ENCODE results near the gene CCDC38.
"Not testable (repeated sequence)": the region's sequence is repeated elsewhere in the genome, so short reads cannot be mapped to it uniquely, and the experiment has no call there.

CCDC38 gene

GRCh38 chr12:95880895-95881294 is 61.5 kb downstream of the CCDC38 start:
- H3K4me3 Mint-ChIP-seq, result no peak overlapping the region
- DNase-seq (no peak), ATAC-seq (no peak)
- H3K9me3 Mint-ChIP-seq, result no peaks in the 10 kb centered on the region
- H3K27me3 Mint-ChIP-seq, result no peaks in the 10 kb centered on the region
- H3K4me1 Mint-ChIP-seq, result no peaks in the 10 kb centered on the region
- H3K27ac Mint-ChIP-seq, result no peak overlapping the region

- no peaks in the 10 kb centered on the region for H3K9me3 Mint-ChIP-seq
- no peak for ATAC-seq
- H3K4me3 Mint-ChIP-seq, result no peak overlapping the region
- DNase-seq, result no peak
- H3K4me1 Mint-ChIP-seq, result peaks cover 6% of the 10 kb centered on the region
- no peak overlapping the region for H3K27ac Mint-ChIP-seq
- H3K27me3 Mint-ChIP-seq, result no peaks in the 10 kb centered on the region
Measured at GRCh38 chr12:95877622-95878021, 64.8 kb downstream of the CCDC38 start.

GRCh38 chr12:95874452-95874851 is 68.0 kb downstream of the CCDC38 start:
- no peak overlapping the region for H3K4me3 Mint-ChIP-seq
- no peak for ATAC-seq
- no peaks in the 10 kb centered on the region for H3K27me3 Mint-ChIP-seq
- H3K4me1 Mint-ChIP-seq, result peaks cover 6% of the 10 kb centered on the region
- no peak for DNase-seq
- H3K9me3 Mint-ChIP-seq, result no peaks in the 10 kb centered on the region
- H3K27ac Mint-ChIP-seq, result no peak overlapping the region

GRCh38 chr12:95870897-95871296 is 71.5 kb downstream of the CCDC38 start:
- Mint-ChIP-seq H3K9me3 (no peaks in the 10 kb centered on the region), H3K27ac (no peak overlapping the region), H3K4me1 (peaks cover 6% of the 10 kb centered on the region), H3K27me3 (no peaks in the 10 kb centered on the region), H3K4me3 (no peak overlapping the region)
- DNase-seq, result no peak
- no peak for ATAC-seq

- ATAC-seq (no peak), DNase-seq (no peak)
- H3K4me3 Mint-ChIP-seq, result no peak overlapping the region
- H3K27ac Mint-ChIP-seq, result no peak overlapping the region
- H3K27me3 Mint-ChIP-seq, result no peaks in the 10 kb centered on the region
- no peaks in the 10 kb centered on the region for H3K9me3 Mint-ChIP-seq
- H3K4me1 Mint-ChIP-seq, result peaks cover 22% of the 10 kb centered on the region
Measured at GRCh38 chr12:95863337-95863736, 79.1 kb downstream of the CCDC38 start.

- DNase-seq (no peak), ATAC-seq (no peak)
- Mint-ChIP-seq H3K9me3 (no peaks in the 10 kb centered on the region), H3K4me1 (peaks cover 30% of the 10 kb centered on the region), H3K27ac (no peak overlapping the region), H3K4me3 (no peak overlapping the region), H3K27me3 (peaks cover 8% of the 10 kb centered on the region)
Measured at GRCh38 chr12:95862038-95862437, 80.4 kb downstream of the CCDC38 start.

GRCh38 chr12:95859947-95860850 is 82.2 kb downstream of the CCDC38 start:
- Mint-ChIP-seq H3K4me1 (peaks cover 30% of the 10 kb centered on the region), H3K27me3 (peaks cover 8% of the 10 kb centered on the region), H3K27ac (peak overlapping the region in 1 of 2 donors; percentile 74), H3K4me3 (no peak overlapping the region), H3K9me3 (no peaks in the 10 kb centered on the region)
- DNase-seq, result no peak
- ATAC-seq, result no peak

GRCh38 chr12:95859344-95859816 is 83.0 kb downstream of the CCDC38 start:
- no peak overlapping the region for H3K4me3 Mint-ChIP-seq
- H3K4me1 Mint-ChIP-seq, result peaks cover 27% of the 10 kb centered on the region
- ATAC-seq, result peak; percentile 57
- no peak overlapping the region for H3K27ac Mint-ChIP-seq
- peak in 1 of 2 donors; percentile 24 for DNase-seq
- H3K9me3 Mint-ChIP-seq, result no peaks in the 10 kb centered on the region
- peaks cover 8% of the 10 kb centered on the region for H3K27me3 Mint-ChIP-seq

- ATAC-seq (peak; percentile 99), DNase-seq (peak; percentile 88 to 96)
- no peak within 1 kb of the TSS for H3K27ac Mint-ChIP-seq
- peaks cover 23% of the 10 kb centered on the region for H3K4me1 Mint-ChIP-seq
- peaks cover 8% of the 10 kb centered on the region for H3K27me3 Mint-ChIP-seq
- H3K4me3 Mint-ChIP-seq, result no peak within 1 kb of the TSS
- no peaks in the 10 kb centered on the region for H3K9me3 Mint-ChIP-seq
Measured at GRCh38 chr12:95858451-95859343, 83.7 kb downstream of the CCDC38 start, which contains the start of gene SNRPF. SNRPF (plus strand) TSS chr12:95858952; CDS start chr12:95859074, 122 bp downstream.

- H3K4me3 Mint-ChIP-seq, result no peak overlapping the region
- DNase-seq (no peak), ATAC-seq (no peak)
- H3K27me3 Mint-ChIP-seq, result peaks cover 8% of the 10 kb centered on the region
- peaks cover 16% of the 10 kb centered on the region for H3K4me1 Mint-ChIP-seq
- no peaks in the 10 kb centered on the region for H3K9me3 Mint-ChIP-seq
- no peak overlapping the region for H3K27ac Mint-ChIP-seq
Measured at GRCh38 chr12:95857799-95858198, 84.6 kb downstream of the CCDC38 start.

GRCh38 chr12:95857156-95857555 is 85.3 kb downstream of the CCDC38 start:
- peaks cover 9% of the 10 kb centered on the region for H3K4me1 Mint-ChIP-seq
- no peak overlapping the region for H3K27ac Mint-ChIP-seq
- peaks cover 8% of the 10 kb centered on the region for H3K27me3 Mint-ChIP-seq
- H3K9me3 Mint-ChIP-seq, result no peaks in the 10 kb centered on the region
- no peak overlapping the region for H3K4me3 Mint-ChIP-seq
- no peak for DNase-seq
- no peak for ATAC-seq

- Mint-ChIP-seq H3K27ac (no peak overlapping the region), H3K27me3 (peaks cover 13% of the 10 kb centered on the region), H3K4me3 (no peak overlapping the region), H3K9me3 (no peaks in the 10 kb centered on the region), H3K4me1 (no peaks in the 10 kb centered on the region)
- DNase-seq, result no peak
- peak; percentile 12 for ATAC-seq
Measured at GRCh38 chr12:95852133-95852532, 90.3 kb downstream of the CCDC38 start.

GRCh38 chr12:95851606-95852005 is 90.8 kb downstream of the CCDC38 start:
- ATAC-seq (no peak), DNase-seq (no peak)
- H3K4me1 Mint-ChIP-seq, result no peaks in the 10 kb centered on the region
- H3K27me3 Mint-ChIP-seq, result peaks cover 15% of the 10 kb centered on the region
- no peak overlapping the region for H3K27ac Mint-ChIP-seq
- no peaks in the 10 kb centered on the region for H3K9me3 Mint-ChIP-seq
- H3K4me3 Mint-ChIP-seq, result no peak overlapping the region

GRCh38 chr12:95848575-95849388 is 93.6 kb downstream of the CCDC38 start:
- ATAC-seq (no peak), DNase-seq (no peak)
- no peak overlapping the region for H3K27ac Mint-ChIP-seq
- no peak overlapping the region for H3K4me3 Mint-ChIP-seq
- H3K4me1 Mint-ChIP-seq, result no peaks in the 10 kb centered on the region
- H3K9me3 Mint-ChIP-seq, result no peaks in the 10 kb centered on the region
- H3K27me3 Mint-ChIP-seq, result peaks cover 23% of the 10 kb centered on the region

- not testable (repeated sequence) for H3K9me3 Mint-ChIP-seq, H3K27ac Mint-ChIP-seq, H3K4me1 Mint-ChIP-seq, DNase-seq, ATAC-seq, H3K4me3 Mint-ChIP-seq
- peaks cover 22% of the 10 kb centered on the region for H3K27me3 Mint-ChIP-seq
Measured at GRCh38 chr12:95842426-95842825, 100.0 kb downstream of the CCDC38 start.

All from stimulated activated naive CD8-positive, alpha-beta T cell treated with anti-CD3 and anti-CD28 coated beads, Interleukin-15, amount 100 ng/mL, for 72 hours (primary cell).